HepG2 (cell line): ENCODE measurements around the gene SIGLECL1. TPM values are rescaled to one million over a fixed set of nuclear protein-coding genes. Genes with fewer than 3 reads are reported as not detected.

Experiments used
- ATAC-seq: fragments of 200-7000 bp; cut with Tn5 transposase; 3 replicates; pipeline ENCODE4 v1.9.1; 2020; ENCODE audit warnings: mild to moderate bottlenecking, moderate library complexity
- BruUV-seq: library from RNA; stranded (reverse); fragments of 400-500 nt; replicated peaks from 2 replicates; lab custom pipeline; 2021; lab: Mats Ljungman, UMichigan
- CTCF ChIA-PET: fragments of 300-600 bp; formaldehyde crosslinking; extraction: SDS; loops from one replicate; lab custom pipeline; 2021; ENCODE audit warnings: low total read pairs, inconsistent platforms, low intra/inter-chr PET ratio; lab: Yijun Ruan, JAX
- POLR2A ChIA-PET: fragments of 350-600 bp; sonication (Branson Sonifier 250); formaldehyde crosslinking; loops from one replicate; lab custom pipeline; 2020; ENCODE audit warnings: antibody characterized with exemption, inconsistent platforms; lab: Yijun Ruan, JAX
- DNase-seq: peaks from one replicate; pipeline ENCODE4 v3.0.0-alpha.2; 2015; ENCODE audit warnings: low spot score
- FAIRE-seq: peaks from 3 replicates; lab custom pipeline; 2011; peaks lifted over from hg19 to GRCh38; lab: Jason Lieb, UNC
- H2AFZ ChIP-seq: one replicate; pipeline ENCODE4 v1.6.1; 2011; ENCODE audit warnings: low read length, inconsistent platforms
- H3K27ac ChIP-seq: fragments of 300-600 bp; 3 replicates; pipeline ENCODE4 v1.8.0; 2011; ENCODE audit warnings: mixed run types, mild to moderate bottlenecking, mixed read lengths, low read length, inconsistent platforms; ENCODE audit not compliant: insufficient read depth; ENCODE audit errors: extremely low read length
- H3K27me3 ChIP-seq, 2 experiments: fragments of 200-600 bp in 1 of 2; 2 replicates in 1 of 2; 3 replicates in 1 of 2; pipeline versions ENCODE4 v1.6.0 to v1.8.0; 2011; ENCODE audit warnings: low read length in 2 of 2, mild to moderate bottlenecking in 2 of 2, moderate library complexity in 2 of 2, inconsistent platforms in 1 of 2; ENCODE audit not compliant: insufficient read depth in 2 of 2, control insufficient read depth in 1 of 2
- H3K36me3 ChIP-seq, 2 experiments: fragments of 200-600 bp in 1 of 2; replicated peaks in 1 of 2; 2 replicates in 1 of 2; 3 replicates in 1 of 2; pipeline versions ENCODE4 v1.5.1 to v1.8.0; 2011; ENCODE audit warnings: low read length in 2 of 2, inconsistent platforms in 1 of 2; ENCODE audit not compliant: insufficient read depth in 2 of 2, control insufficient read depth in 1 of 2
- H3K4me1 ChIP-seq: 2 replicates; pipeline ENCODE4 v1.5.1; 2012; ENCODE audit warnings: low read length, inconsistent platforms; ENCODE audit not compliant: insufficient read depth
- H3K4me2 ChIP-seq: 2 replicates; pipeline ENCODE4 v1.6.0; 2011; ENCODE audit warnings: low read depth, low read length, inconsistent platforms
- H3K4me3 ChIP-seq, 3 experiments: fragments of 200-600 bp in 1 of 3; sonication (generic), shearing (Covaris generic) in 1 of 3; replicated peaks in 1 of 3; 2 replicates each; pipeline ENCODE4 v1.5.1; 2011 to 2016; ENCODE audit warnings: low read length in 3 of 3, inconsistent platforms in 2 of 3, low read depth in 2 of 3, mild to moderate bottlenecking in 2 of 3, control low read depth in 1 of 3, mixed read lengths in 1 of 3; ENCODE audit not compliant: insufficient read depth in 1 of 3
- H3K79me2 ChIP-seq: one replicate; pipeline ENCODE4 v1.6.1; 2011; ENCODE audit warnings: low read length, inconsistent platforms; ENCODE audit not compliant: insufficient read depth
- H3K9ac ChIP-seq: 2 replicates; pipeline ENCODE4 v1.6.0; 2011; ENCODE audit warnings: mild to moderate bottlenecking, low read depth, low read length, inconsistent platforms; ENCODE audit not compliant: insufficient read depth
- H3K9me3 ChIP-seq: 2 replicates; pipeline ENCODE4 v1.5.1; 2012; ENCODE audit warnings: mild to moderate bottlenecking, low read length
- H4K20me1 ChIP-seq: 2 replicates; pipeline ENCODE4 v1.6.0; 2011; ENCODE audit warnings: inconsistent platforms, mild to moderate bottlenecking, low read length, moderate library complexity; ENCODE audit not compliant: insufficient read depth
- AHR ChIP-seq: IDR thresholded peaks from 2 replicates; pipeline ENCODE4 v1.6.1; 2018; ENCODE audit warnings: missing genetic modification reagents, missing compliant biosample characterization
- MNT ChIP-seq: fragments of 450-650 bp; IDR thresholded peaks from 2 replicates; pipeline ENCODE4 v1.6.1; 2016
- NR2F6 ChIP-seq, 2 experiments: IDR thresholded peaks; 2 replicates each; pipeline ENCODE4 v1.6.1; 2016; ENCODE audit warnings: antibody characterized with exemption in 1 of 2, mild to moderate bottlenecking in 1 of 2
- PREB ChIP-seq: sonication (generic); formaldehyde crosslinking; IDR thresholded peaks from 2 replicates; pipeline ENCODE4 v1.4.0; 2020; ENCODE audit warnings: missing genetic modification reagents
- ZEB1 ChIP-seq: IDR thresholded peaks from 2 replicates; pipeline ENCODE4 v1.6.1; 2012; ENCODE audit warnings: mild to moderate bottlenecking, low read depth, inconsistent platforms; ENCODE audit not compliant: insufficient replicate concordance
- WGBS: methylation state at CpG from one replicate; pipeline ENCODE4 v1.1.6; 2017; ENCODE audit warnings: low lambda C conversion rate; 5-methylcytosine and 5-hydroxymethylcytosine counted together
- in situ Hi-C: cut with HindIII; loops from 2 replicates; pipeline ENCODE4 v1.10.0; 2017; ENCODE audit warnings: low pct_unique_long_range_greater_than_20kb; ENCODE audit not compliant: extremely low pct_ligation_motif_present
- intact Hi-C: fragments of 100-400 bp; cut with micrococcal nuclease; formaldehyde crosslinking; loops from one replicate; pipeline ENCODE4 v1.10.0; 2022; ENCODE audit not compliant: unreplicated experiment
- polyA plus RNA-seq, 8 experiments: library from polyadenylated mRNA; depleted of rRNA in 3 of 8; stranded (reverse) in 7 of 8; unstranded in 1 of 8; fragments of >200 nt; fragmentation: Illumina TruSeq in 4 of 8; extraction: Trizol in 4 of 8; gene quantifications; 2 replicates each; pipeline versions ENCODE4 v1.2.1 to v1.2.3, GENCODE V29; 2011 to 2016; ENCODE audit warnings: low read depth in 4 of 8, missing spikeins in 1 of 8, mixed read lengths in 1 of 8; ENCODE audit not compliant: insufficient read depth in 1 of 8
- total RNA-seq, 5 experiments: library from RNA; depleted of rRNA; stranded (reverse); fragments of >200 nt; fragmentation: Illumina TruSeq; extraction: Trizol; gene quantifications; 2 replicates each; pipeline ENCODE4 v1.2.3, GENCODE V29; 2016; ENCODE audit warnings: low read depth in 1 of 5

Gene SIGLECL1
- total and polyA plus RNA-seq, 2 of the 13 experiments (the other 11 are each of a cell fraction or from before 2014, with no cell fraction given), result not detected

- H3K27me3 ChIP-seq, result 0 out of 5 replicates have a peak, but pooled peaks cover 0 to 7% of the 10 kb centered on the region in 2 experiments
- TF ChIP-seq AHR (CRISPR knock-in tag) (no peak), MNT (0 out of 2 replicates have a peak, but pooled peaks have one; percentile 7)
- TF ChIP-seq, all 625 proteins: peak for 1
- Histone ChIP-seq H3K4me1 (no peaks in the 10 kb centered on the region), H3K27ac (no peak overlapping the region), H4K20me1 (no peaks in the 10 kb centered on the region), H3K9me3 (no peaks in the 10 kb centered on the region), H3K36me3 (no peaks in the 10 kb centered on the region), H3K4me2 (no peak overlapping the region), H2AFZ (no peak overlapping the region), H3K9ac (no peak overlapping the region), H3K79me2 (no peaks in the 10 kb centered on the region), H3K4me3 (no peak overlapping the region)
- no TSS peak for BruUV-seq
- DNase-seq, result no peak
- CTCF ChIA-PET, result no interaction called here
- 20% methylated on average over 7 of the region's 7 CpGs for WGBS
- no peak for FAIRE-seq
- intact Hi-C loops (no loop called here), in situ Hi-C loops (no loop called here)
- ATAC-seq, result no peak
- POLR2A ChIA-PET, result no interaction called here
These were observed 2.8 kb upstream of the SIGLECL1 start for GRCh38 chr19:51247972-51248590.

GRCh38 chr19:51251468-51251820 is 564 bp downstream of the SIGLECL1 start:
- no peak overlapping the region for H2AFZ ChIP-seq
- WGBS, result 17% methylated on average over 3 of the region's 9 CpGs
- TF ChIP-seq NR2F6 (IDR thresholded peaks at IDR 0.05), result no peak
- no peak for TF ChIP-seq NR2F6 (CRISPR knock-in tag; IDR thresholded peaks at IDR 0.05)
- no peak for TF ChIP-seq PREB (CRISPR knock-in tag)
- TF ChIP-seq ZEB1, result no peak
- TF ChIP-seq, all 625 proteins: peak for 0
- 0 out of 5 replicates have a peak, but pooled peaks cover 0 to 3% of the 10 kb centered on the region in 2 experiments for H3K27me3 ChIP-seq
- ChIA-PET CTCF (no interaction called here), POLR2A (no interaction called here)
- H3K9ac ChIP-seq, result no peak overlapping the region
- no peaks in the 10 kb centered on the region for H3K9me3 ChIP-seq
- intact Hi-C loops (no loop called here), in situ Hi-C loops (no loop called here)
- no peaks in the 10 kb centered on the region for H3K4me1 ChIP-seq
- no TSS peak for BruUV-seq
- H3K4me3 ChIP-seq, result no peak overlapping the region
- DNase-seq (no peak), FAIRE-seq (no peak), ATAC-seq (no peak)
- H3K79me2 ChIP-seq, result no peaks in the 10 kb centered on the region
- no peaks in the 10 kb centered on the region for H3K36me3 ChIP-seq
- no peak overlapping the region for H3K4me2 ChIP-seq
- no peaks in the 10 kb centered on the region for H4K20me1 ChIP-seq
- H3K27ac ChIP-seq, result no peak overlapping the region
